Measurements from ENCODE around the gene ASTN2. TPM values are rescaled to one million over a fixed set of nuclear protein-coding genes. Genes with fewer than 3 reads are reported as not detected.

The ASTN2 gene
- total and polyA plus RNA-seq, 9 of the 15 experiments (the other 6 are each of a cell fraction or from before 2014, with no cell fraction given): 0.56 to 3.5 (median 1.9) TPM

DNA sequence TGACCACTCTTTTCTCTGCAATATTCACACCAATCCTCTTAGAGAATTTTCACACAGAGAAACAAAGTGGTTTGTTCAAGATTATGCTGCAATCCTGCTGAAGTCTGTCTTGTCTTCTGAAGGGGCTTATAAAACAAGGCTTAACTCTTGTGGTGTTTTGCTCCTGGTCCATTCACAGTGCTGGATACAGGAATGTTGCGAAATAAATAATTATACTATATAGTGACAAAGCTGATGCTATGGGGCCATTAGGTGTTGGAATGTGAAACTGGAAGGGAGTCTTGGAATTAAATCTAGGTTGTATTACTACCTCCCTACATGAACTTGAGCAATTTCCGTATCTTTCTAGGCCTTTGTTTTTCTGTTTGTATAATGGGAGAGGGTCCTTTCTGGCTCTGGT lies 557.5 kb downstream of the ASTN2 start:
- no peak overlapping the region for H2AFZ ChIP-seq (ENCODE audit: low read depth, low read length)
- H3K4me1 ChIP-seq (replicated peaks in 1 of 2; ENCODE audit: control insufficient read depth in 2 of 2, insufficient read depth in 2 of 2, low read length in 2 of 2): no peaks in the 10 kb centered on the region
- no peaks in the 10 kb centered on the region for H4K20me1 ChIP-seq (replicated peaks; ENCODE audit: control insufficient read depth, insufficient read depth, low read length)
- 5% methylated on average over 2 of the region's 2 CpGs for WGBS (ENCODE audit: insufficient coverage, low coverage, missing lambda C conversion rate)
- ChIA-PET POLR2A (no interaction called here), CTCF (ENCODE audit: low intra/inter-chr PET ratio) (no interaction called here)
- in situ Hi-C loops (cut with MboI) (loop anchor here (10.0 kb wide), 1 partner anchor 123 kb away; no protein-coding TSS in a partner anchor), intact Hi-C loops (cut with micrococcal nuclease) (no loop called here)
- ATAC-seq (no peak), DNase-seq (ENCODE audit: extremely low read depth in 1 of 4, low spot score in 3 of 4) (no peak), FAIRE-seq (no peak)
- TF ChIP-seq HOXB6 (CRISPR knock-in tag; IDR thresholded peaks at IDR 0.05; ENCODE audit: borderline replicate concordance): no peak
- TF ChIP-seq CBX1 (IDR thresholded peaks at IDR 0.05; ENCODE audit: low read depth): no peak
- no peak for TF ChIP-seq DDX20 (tag; IDR thresholded peaks at IDR 0.05; ENCODE audit: low read depth)
- TF ChIP-seq, protein P1, sequence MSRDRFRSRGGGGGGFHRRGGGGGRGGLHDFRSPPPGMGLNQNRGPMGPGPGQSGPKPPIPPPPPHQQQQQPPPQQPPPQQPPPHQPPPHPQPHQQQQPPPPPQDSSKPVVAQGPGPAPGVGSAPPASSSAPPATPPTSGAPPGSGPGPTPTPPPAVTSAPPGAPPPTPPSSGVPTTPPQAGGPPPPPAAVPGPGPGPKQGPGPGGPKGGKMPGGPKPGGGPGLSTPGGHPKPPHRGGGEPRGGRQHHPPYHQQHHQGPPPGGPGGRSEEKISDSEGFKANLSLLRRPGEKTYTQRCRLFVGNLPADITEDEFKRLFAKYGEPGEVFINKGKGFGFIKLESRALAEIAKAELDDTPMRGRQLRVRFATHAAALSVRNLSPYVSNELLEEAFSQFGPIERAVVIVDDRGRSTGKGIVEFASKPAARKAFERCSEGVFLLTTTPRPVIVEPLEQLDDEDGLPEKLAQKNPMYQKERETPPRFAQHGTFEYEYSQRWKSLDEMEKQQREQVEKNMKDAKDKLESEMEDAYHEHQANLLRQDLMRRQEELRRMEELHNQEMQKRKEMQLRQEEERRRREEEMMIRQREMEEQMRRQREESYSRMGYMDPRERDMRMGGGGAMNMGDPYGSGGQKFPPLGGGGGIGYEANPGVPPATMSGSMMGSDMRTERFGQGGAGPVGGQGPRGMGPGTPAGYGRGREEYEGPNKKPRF (IDR thresholded peaks at IDR 0.05; ENCODE audit: low read depth, low read length): no peak
- TF ChIP-seq, protein P2, sequence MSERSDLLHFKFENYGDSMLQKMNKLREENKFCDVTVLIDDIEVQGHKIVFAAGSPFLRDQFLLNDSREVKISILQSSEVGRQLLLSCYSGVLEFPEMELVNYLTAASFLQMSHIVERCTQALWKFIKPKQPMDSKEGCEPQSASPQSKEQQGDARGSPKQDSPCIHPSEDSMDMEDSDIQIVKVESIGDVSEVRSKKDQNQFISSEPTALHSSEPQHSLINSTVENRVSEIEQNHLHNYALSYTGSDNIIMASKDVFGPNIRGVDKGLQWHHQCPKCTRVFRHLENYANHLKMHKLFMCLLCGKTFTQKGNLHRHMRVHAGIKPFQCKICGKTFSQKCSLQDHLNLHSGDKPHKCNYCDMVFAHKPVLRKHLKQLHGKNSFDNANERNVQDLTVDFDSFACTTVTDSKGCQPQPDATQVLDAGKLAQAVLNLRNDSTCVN (CRISPR knock-in tag; IDR thresholded peaks at IDR 0.05): no peak
- no peak for TF ChIP-seq ZNF717 (CRISPR knock-in tag; IDR thresholded peaks at IDR 0.05)
- no peak for TF ChIP-seq MECOM (CRISPR knock-in tag; IDR thresholded peaks at IDR 0.05)
- TF ChIP-seq, protein P3, sequence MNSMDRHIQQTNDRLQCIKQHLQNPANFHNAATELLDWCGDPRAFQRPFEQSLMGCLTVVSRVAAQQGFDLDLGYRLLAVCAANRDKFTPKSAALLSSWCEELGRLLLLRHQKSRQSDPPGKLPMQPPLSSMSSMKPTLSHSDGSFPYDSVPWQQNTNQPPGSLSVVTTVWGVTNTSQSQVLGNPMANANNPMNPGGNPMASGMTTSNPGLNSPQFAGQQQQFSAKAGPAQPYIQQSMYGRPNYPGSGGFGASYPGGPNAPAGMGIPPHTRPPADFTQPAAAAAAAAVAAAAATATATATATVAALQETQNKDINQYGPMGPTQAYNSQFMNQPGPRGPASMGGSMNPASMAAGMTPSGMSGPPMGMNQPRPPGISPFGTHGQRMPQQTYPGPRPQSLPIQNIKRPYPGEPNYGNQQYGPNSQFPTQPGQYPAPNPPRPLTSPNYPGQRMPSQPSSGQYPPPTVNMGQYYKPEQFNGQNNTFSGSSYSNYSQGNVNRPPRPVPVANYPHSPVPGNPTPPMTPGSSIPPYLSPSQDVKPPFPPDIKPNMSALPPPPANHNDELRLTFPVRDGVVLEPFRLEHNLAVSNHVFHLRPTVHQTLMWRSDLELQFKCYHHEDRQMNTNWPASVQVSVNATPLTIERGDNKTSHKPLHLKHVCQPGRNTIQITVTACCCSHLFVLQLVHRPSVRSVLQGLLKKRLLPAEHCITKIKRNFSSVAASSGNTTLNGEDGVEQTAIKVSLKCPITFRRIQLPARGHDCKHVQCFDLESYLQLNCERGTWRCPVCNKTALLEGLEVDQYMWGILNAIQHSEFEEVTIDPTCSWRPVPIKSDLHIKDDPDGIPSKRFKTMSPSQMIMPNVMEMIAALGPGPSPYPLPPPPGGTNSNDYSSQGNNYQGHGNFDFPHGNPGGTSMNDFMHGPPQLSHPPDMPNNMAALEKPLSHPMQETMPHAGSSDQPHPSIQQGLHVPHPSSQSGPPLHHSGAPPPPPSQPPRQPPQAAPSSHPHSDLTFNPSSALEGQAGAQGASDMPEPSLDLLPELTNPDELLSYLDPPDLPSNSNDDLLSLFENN (IDR thresholded peaks at IDR 0.05; ENCODE audit: low read depth in 2 of 2, low read length in 2 of 2): no peak
- no peak for TF ChIP-seq SMARCB1 (IDR thresholded peaks at IDR 0.05; ENCODE audit: insufficient read length, low read depth)
- no peaks in the 10 kb centered on the region for H3K79me2 ChIP-seq (ENCODE audit: control insufficient read depth, insufficient read depth, low read length)
- no peak overlapping the region for H3K9ac ChIP-seq (ENCODE audit: insufficient read depth in 1 of 2, low read depth in 2 of 2, low read length in 2 of 2)
- no peak overlapping the region for H3K4me3 ChIP-seq
- H3K9me1 ChIP-seq (ENCODE audit: control insufficient read depth, insufficient read depth, low read length): no peaks in the 10 kb centered on the region
- H3K4me2 ChIP-seq (ENCODE audit: insufficient read depth, low read length): no peak overlapping the region
- H3K36me3 ChIP-seq (ENCODE audit: control insufficient read depth, insufficient read depth, low read length): no peaks in the 10 kb centered on the region
- no peaks in the 10 kb centered on the region for H3K27me3 ChIP-seq (ENCODE audit: control insufficient read depth in 2 of 2, insufficient read depth in 2 of 2, low read length in 2 of 2)
- H3K9me3 ChIP-seq (replicated peaks; ENCODE audit: control insufficient read depth, insufficient read depth, low read depth, low read length): no peaks in the 10 kb centered on the region
- no peak overlapping the region for H3K27ac ChIP-seq (ENCODE audit: extremely low read depth, low read depth, low read length)
- no TSS peak for BruUV-seq (replicated peaks)

Measured in K562 (cell line).